NCI-H146 treated with DMSO at 0.1 percent for 48 hours (cell line): ENCODE measurements around the gene CPEB1.
"Not testable (repeated sequence)": the region's sequence is repeated elsewhere in the genome, so short reads cannot be mapped to it uniquely, and the experiment has no call there.

Source experiments
- DNase-seq: peaks from one replicate; lab custom pipeline; 2025; ENCODE audit not compliant: unreplicated experiment; lab: John Stamatoyannopoulos, UW

The CPEB1 gene

GRCh38 chr15:82649226-82649999 lies 2.2 kb upstream of the CPEB1 start:
- DNase-seq, result no peak

- DNase-seq, result no peak
Measured at GRCh38 chr15:82648257-82649103, 1.3 kb upstream of the CPEB1 start.

GRCh38 chr15:82647835-82648256 lies 683 bp upstream of the CPEB1 start:
- DNase-seq, result no peak

- DNase-seq, result peak; percentile 62
Measured at GRCh38 chr15:82646250-82647044, 716 bp downstream of the CPEB1 start.

GRCh38 chr15:82644967-82645852 lies 2.0 kb downstream of the CPEB1 start:
- not testable (repeated sequence) for DNase-seq

DNA sequence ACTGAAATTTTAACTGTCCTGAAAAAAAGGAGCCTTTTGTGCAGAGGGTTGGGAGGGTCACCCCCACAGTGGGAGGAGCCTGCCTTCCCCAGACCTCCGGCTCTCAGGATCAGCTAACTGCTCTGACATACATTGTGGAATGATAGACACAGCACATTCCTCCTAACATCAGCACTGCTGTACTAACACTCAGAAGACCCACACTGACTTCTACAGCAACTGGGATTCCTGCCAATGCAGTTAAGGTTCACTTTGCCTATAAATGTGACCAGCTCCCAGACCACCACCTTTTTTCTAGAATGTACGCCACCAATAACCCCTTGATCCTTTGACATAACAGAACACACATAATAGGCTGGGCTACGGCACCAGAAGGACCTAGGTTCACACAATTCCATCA lies 3.2 kb downstream of the CPEB1 start:
- no peak for DNase-seq

GRCh38 chr15:82642656-82643055 lies 4.5 kb downstream of the CPEB1 start:
- DNase-seq, result no peak

DNA sequence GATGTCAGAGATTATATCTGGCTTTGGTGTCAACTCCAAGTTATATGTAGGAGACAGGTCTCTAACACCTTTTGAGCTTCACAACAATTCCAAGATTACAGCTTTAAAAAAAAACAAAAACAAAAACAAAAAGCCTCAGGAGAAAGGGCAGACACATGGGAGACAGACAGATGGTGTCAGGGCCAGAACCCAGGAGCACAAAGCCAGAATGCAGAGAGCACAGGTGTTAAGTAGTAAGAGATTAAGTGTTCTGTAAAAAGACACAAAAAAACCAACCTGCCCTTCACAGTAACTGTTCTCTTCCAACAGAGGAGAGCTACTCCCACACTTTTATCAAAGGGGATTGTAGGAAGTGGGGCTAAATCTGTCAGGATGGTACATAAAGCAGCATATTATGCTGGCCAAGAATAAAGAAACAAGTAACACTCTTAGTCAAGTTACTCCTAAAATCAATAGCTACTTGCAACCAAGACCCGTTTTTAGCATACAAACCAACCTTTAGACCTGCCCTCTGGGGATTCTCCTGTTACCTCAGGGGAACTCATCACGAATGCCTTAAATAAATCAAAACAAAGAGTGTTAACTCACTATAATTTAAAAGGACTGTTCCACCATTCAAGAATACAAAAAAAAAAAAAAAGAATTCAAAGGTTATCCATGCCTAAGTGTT lies 5.9 kb downstream of the CPEB1 start:
- DNase-seq, result no peak

- DNase-seq, result no peak
Measured at GRCh38 chr15:82640672-82641071, 6.5 kb downstream of the CPEB1 start.

DNA sequence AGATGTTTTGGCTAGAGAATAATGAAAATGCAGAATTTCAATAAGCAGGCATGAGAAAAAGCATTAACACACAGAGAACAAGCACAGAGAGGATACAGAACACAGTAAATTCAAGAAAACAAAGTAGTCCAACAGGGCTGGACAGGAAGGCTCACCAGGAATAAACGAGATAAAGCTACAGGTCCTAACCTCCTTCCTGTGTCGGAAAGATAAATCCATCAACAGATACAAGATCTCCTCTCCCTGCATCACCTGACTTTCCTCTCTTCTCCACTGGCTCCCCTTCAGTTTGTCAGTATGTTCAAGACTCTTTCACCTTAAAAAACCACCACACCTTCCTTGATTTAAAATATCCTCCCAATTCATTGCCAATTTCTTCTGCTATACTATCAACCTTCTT lies 11.4 kb downstream of the CPEB1 start:
- no peak for DNase-seq

DNA sequence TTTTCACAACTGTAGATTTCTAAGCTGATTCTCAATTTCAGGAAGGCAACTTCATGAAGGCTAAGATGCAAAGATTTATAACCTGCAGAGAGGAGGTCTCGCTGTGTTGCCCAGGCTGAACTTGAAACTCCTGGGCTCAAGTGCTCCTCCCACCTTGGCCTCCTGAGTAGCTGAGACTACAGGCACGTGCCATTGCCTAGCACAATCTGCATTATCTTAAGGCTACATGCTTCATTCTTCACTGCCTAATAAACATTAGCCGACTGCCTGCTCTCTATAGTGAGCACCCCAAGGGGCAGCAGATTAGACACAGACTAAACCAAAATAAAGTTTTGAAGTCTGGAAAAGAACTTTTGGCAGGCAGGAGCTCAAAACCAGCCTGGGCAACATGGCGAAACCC lies 17.1 kb downstream of the CPEB1 start:
- DNase-seq, result no peak

GRCh38 chr15:82625136-82625535 lies 22.0 kb downstream of the CPEB1 start:
- no peak for DNase-seq

- no peak for DNase-seq
Measured at GRCh38 chr15:82624438-82624837, 22.7 kb downstream of the CPEB1 start.

- DNase-seq, result no peak
Measured at GRCh38 chr15:82624008-82624407, 23.2 kb downstream of the CPEB1 start.

GRCh38 chr15:82621970-82622369 lies 25.2 kb downstream of the CPEB1 start:
- DNase-seq, result no peak

- DNase-seq, result no peak
Measured at GRCh38 chr15:82613747-82614146, 33.4 kb downstream of the CPEB1 start.

DNA sequence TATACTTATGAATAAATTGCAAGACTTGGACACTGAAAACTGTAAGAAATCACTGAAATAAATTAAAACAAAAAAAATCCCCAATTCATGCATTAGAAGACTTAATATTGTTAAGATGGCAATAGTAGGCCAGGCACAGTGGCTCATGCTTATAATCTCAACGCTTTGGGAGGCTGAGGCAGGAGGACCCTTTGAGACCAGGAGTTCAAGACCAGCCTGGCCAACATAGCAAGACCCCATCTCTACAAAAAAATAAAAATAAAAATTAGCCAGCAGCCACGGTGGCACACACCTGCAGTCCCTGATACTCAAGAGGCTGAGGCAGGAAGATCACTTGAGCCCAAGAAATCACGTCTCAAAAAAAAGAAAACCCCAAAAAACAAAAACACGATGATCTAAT lies 35.8 kb downstream of the CPEB1 start:
- DNase-seq, result no peak

GRCh38 chr15:82602195-82602594 lies 45.0 kb downstream of the CPEB1 start:
- no peak for DNase-seq

DNA sequence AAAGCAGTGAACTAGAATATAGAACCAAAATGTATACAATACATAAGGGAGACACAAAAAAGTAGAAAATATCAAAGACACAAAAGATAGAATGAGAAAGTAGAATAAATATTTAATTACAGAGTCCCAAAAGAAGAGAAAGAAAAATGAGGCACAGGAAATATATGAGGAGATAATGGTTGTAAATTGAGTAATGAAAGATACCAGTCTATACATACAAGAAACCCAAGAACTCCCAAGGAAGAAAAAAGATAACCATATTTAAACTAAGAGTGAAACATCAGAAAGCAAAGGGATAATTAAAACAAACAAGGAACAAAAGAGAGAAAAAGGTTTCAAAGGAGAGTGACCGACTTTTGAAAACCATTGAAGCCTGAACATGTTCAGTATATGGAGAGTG lies 47.3 kb downstream of the CPEB1 start:
- no peak for DNase-seq

GRCh38 chr15:82597815-82598214 lies 49.3 kb downstream of the CPEB1 start:
- no peak for DNase-seq
